Peyer's patch (tissue), 4 donors: ENCODE results near the gene POLR2L. TPM values are rescaled to one million over a fixed set of nuclear protein-coding genes. Genes with fewer than 3 reads are reported as not detected.

ENCODE experiments used
- DNase-seq, 3 donors: peaks; one replicate each; pipeline ENCODE4 v3.0.0-alpha.2; 2017 to 2019
- H3K27ac ChIP-seq, 4 donors: fragments of 200-600 bp; sonication (generic); one replicate each; pipeline ENCODE4 v1.5.1; 2016 to 2019
- H3K27me3 ChIP-seq, 2 donors: fragments of 200-600 bp; sonication (generic); one replicate each; pipeline ENCODE4 v1.5.1; 2019
- H3K36me3 ChIP-seq, 3 donors: fragments of 200-600 bp; sonication (generic); one replicate each; pipeline ENCODE4 v1.5.1; 2016 to 2019
- H3K4me1 ChIP-seq, 4 donors: fragments of 200-600 bp; sonication (generic); one replicate each; pipeline ENCODE4 v1.5.1; 2016 to 2019
- H3K4me3 ChIP-seq, 4 donors: fragments of 200-600 bp; sonication (generic); 1 replicate in 3 of 4; 2 replicates in 1 of 4; pipeline ENCODE4 v1.5.1; 2016 to 2019; ENCODE audit warnings: mild to moderate bottlenecking in 1 of 4
- H3K9me3 ChIP-seq, 4 donors: fragments of 200-600 bp; sonication (generic); one replicate each; pipeline ENCODE4 v1.5.1; 2016 to 2019; ENCODE audit warnings: mild to moderate bottlenecking in 1 of 4
- POLR2A ChIP-seq, 2 donors: fragments of 450-650 bp; IDR thresholded peaks; one replicate each; pipeline ENCODE4 v1.5.1; 2017; ENCODE audit warnings: antibody characterized with exemption in 2 of 2, mild to moderate bottlenecking in 2 of 2, moderate library complexity in 2 of 2
- total RNA-seq, 4 donors: library from RNA; depleted of rRNA; stranded (reverse); fragments of >200 nt; gene quantifications; one replicate each; pipeline ENCODE4 v1.1.0, GENCODE V29; 2016
- TF ChIP-seq, protein P1 (sequence below), 6 experiments: fragments of 450-650 bp in 4 of 6; fragments of 200-600 bp in 2 of 6; sonication (generic) in 1 of 6; IDR thresholded peaks; one replicate each; pipeline ENCODE4 v1.5.1; 2017 to 2019; ENCODE audit warnings: antibody characterized with exemption in 6 of 6, mild to moderate bottlenecking in 3 of 6, moderate library complexity in 1 of 6

Gene POLR2L
- total RNA-seq, 4 donors from 2014 or later = 37.8 to 67.1 (median 44.8) TPM

- Histone ChIP-seq H3K4me3 (peak overlapping the region in 2 of 4 donors; percentile 59 to 90), H3K27ac (peak overlapping the region; percentile 74 to 99 (median 93)), H3K4me1 (peaks cover 8 to 71% (median 18%) of the 10 kb centered on the region in 4 donors), H3K27me3 (peaks cover 0 to 9% of the 10 kb centered on the region in 2 donors), H3K9me3 (no peaks in the 10 kb centered on the region), H3K36me3 (peaks cover 0 to 34% (median 0%) of the 10 kb centered on the region in 3 donors)
- TF ChIP-seq, protein P1, sequence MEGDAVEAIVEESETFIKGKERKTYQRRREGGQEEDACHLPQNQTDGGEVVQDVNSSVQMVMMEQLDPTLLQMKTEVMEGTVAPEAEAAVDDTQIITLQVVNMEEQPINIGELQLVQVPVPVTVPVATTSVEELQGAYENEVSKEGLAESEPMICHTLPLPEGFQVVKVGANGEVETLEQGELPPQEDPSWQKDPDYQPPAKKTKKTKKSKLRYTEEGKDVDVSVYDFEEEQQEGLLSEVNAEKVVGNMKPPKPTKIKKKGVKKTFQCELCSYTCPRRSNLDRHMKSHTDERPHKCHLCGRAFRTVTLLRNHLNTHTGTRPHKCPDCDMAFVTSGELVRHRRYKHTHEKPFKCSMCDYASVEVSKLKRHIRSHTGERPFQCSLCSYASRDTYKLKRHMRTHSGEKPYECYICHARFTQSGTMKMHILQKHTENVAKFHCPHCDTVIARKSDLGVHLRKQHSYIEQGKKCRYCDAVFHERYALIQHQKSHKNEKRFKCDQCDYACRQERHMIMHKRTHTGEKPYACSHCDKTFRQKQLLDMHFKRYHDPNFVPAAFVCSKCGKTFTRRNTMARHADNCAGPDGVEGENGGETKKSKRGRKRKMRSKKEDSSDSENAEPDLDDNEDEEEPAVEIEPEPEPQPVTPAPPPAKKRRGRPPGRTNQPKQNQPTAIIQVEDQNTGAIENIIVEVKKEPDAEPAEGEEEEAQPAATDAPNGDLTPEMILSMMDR (IDR thresholded peaks at IDR 0.05) = peak in 1 of 6 experiments; percentile 8
- peak; percentile 45 to 65 for TF ChIP-seq POLR2A (IDR thresholded peaks at IDR 0.05)
- DNase-seq = peak in 2 of 3 donors; percentile 87 to 92
Observed at GRCh38 chr11:834371-835316, 7.7 kb downstream of the POLR2L start.

GRCh38 chr11:833849-834311 is 8.4 kb downstream of the POLR2L start:
- no peaks in the 10 kb centered on the region for H3K9me3 ChIP-seq
- H3K4me1 ChIP-seq = peaks cover 11 to 75% (median 25%) of the 10 kb centered on the region in 4 donors
- peak overlapping the region; percentile 74 to 99 (median 93) for H3K27ac ChIP-seq
- H3K27me3 ChIP-seq = peaks cover 0 to 16% of the 10 kb centered on the region in 2 donors
- H3K4me3 ChIP-seq = peak overlapping the region; percentile 54 to 90 (median 64)
- H3K36me3 ChIP-seq = peaks cover 0 to 27% (median 0%) of the 10 kb centered on the region in 3 donors
- TF ChIP-seq, protein P1 (IDR thresholded peaks at IDR 0.05) = no peak
- TF ChIP-seq POLR2A (IDR thresholded peaks at IDR 0.05) = no peak
- DNase-seq = peak in 1 of 3 donors; percentile 74

DNA sequence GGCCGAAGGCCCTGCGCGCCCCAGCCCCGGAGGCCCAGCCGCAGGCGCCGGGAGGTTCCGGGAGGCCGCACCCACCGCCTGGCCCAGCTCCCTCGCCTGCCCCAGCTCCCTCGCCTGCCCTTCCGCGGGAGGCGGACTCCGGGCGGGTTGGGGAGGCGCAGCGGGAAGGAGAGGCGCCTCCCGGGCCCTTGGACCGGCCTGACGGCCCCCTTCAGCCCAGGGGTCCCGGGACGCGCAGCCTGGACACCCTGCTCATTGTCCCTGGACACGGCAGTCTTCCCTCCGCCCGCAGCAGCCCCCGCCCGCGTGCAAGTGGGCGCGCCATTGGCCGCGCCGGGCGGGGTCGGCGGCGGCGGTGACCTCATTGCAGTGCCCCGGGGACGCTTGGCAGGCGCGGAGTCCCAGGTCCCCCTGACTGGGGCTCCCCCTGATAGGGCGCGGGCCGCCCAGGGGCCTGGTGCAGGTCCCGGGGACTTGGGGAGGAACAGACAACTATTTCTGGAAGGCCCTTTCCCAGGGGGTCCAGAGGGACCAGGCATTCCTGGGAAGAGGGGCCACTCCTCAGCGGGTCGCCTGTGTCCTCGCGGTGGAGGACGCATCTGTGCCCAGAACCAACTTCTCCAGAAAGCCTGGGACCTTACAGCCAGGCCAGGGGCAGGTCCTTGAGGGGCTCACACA is 9.1 kb downstream of the POLR2L start:
- H3K4me1 ChIP-seq = peaks cover 13 to 75% (median 31%) of the 10 kb centered on the region in 4 donors
- H3K9me3 ChIP-seq = no peaks in the 10 kb centered on the region
- peak overlapping the region; percentile 54 to 90 (median 64) for H3K4me3 ChIP-seq
- TF ChIP-seq POLR2A (IDR thresholded peaks at IDR 0.05) = peak; percentile 56 to 74
- TF ChIP-seq, protein P1 (IDR thresholded peaks at IDR 0.05) = no peak
- peaks cover 0 to 16% of the 10 kb centered on the region in 2 donors for H3K27me3 ChIP-seq
- peak overlapping the region; percentile 74 to 99 (median 93) for H3K27ac ChIP-seq
- peak in 1 of 3 donors; percentile 87 for DNase-seq
- peaks cover 0 to 20% (median 0%) of the 10 kb centered on the region in 3 donors for H3K36me3 ChIP-seq

GRCh38 chr11:832529-833113 is 9.7 kb downstream of the POLR2L start, which contains the start of gene CD151:
Gene CD151 (plus strand): TSS chr11:832952. CDS start chr11:836070, 3,118 bp downstream.
- peak within 1 kb of the TSS; percentile 74 to 99 (median 93) for H3K27ac ChIP-seq
- H3K27me3 ChIP-seq = peaks cover 0 to 16% of the 10 kb centered on the region in 2 donors
- TF ChIP-seq, protein P1 (IDR thresholded peaks at IDR 0.05) = peak in 1 of 6 experiments; percentile 16
- no peak for TF ChIP-seq POLR2A (IDR thresholded peaks at IDR 0.05)
- peaks cover 16 to 75% (median 36%) of the 10 kb centered on the region in 4 donors for H3K4me1 ChIP-seq
- H3K36me3 ChIP-seq = peaks cover 0 to 14% (median 0%) of the 10 kb centered on the region in 3 donors
- peak in 2 of 3 donors; percentile 49 to 82 for DNase-seq
- H3K9me3 ChIP-seq = no peaks in the 10 kb centered on the region
- H3K4me3 ChIP-seq = peak within 1 kb of the TSS; percentile 54 to 90 (median 64)
